ACC112 (cell line): ENCODE results near the gene FGD5.
"Not testable (repeated sequence)": the region's sequence is repeated elsewhere in the genome, so short reads cannot be mapped to it uniquely, and the experiment has no call there.

Source experiments
- H2AFZ ChIP-seq: fragments of 200-600 bp; sonication (generic); one replicate; pipeline ENCODE4 v1.6.0; 2017; ENCODE audit warnings: antibody characterized with exemption, low read length; ENCODE audit not compliant: unreplicated experiment
- H3K27ac ChIP-seq: fragments of 200-600 bp; sonication (generic); 2 replicates; pipeline ENCODE4 v1.5.1; 2014; ENCODE audit warnings: low read depth, mild to moderate bottlenecking, antibody characterized with exemption, low read length, moderate library complexity
- H3K27me3 ChIP-seq: fragments of 200-600 bp; sonication (generic); 2 replicates; pipeline ENCODE4 v1.6.1; 2014; ENCODE audit warnings: mild to moderate bottlenecking, antibody characterized with exemption, low read length, moderate library complexity, mixed read lengths; ENCODE audit not compliant: insufficient read depth
- H3K36me3 ChIP-seq: fragments of 200-600 bp; sonication (generic); 2 replicates; pipeline ENCODE4 v1.6.1; 2016; ENCODE audit warnings: mild to moderate bottlenecking, antibody characterized with exemption, low read length, moderate library complexity, mixed read lengths; ENCODE audit not compliant: insufficient read depth
- H3K4me1 ChIP-seq: fragments of 200-600 bp; sonication (generic); one replicate; pipeline ENCODE4 v1.6.1; 2016; ENCODE audit warnings: low read length, mixed read lengths; ENCODE audit not compliant: insufficient read depth, unreplicated experiment, control insufficient read depth
- H3K4me3 ChIP-seq: fragments of 200-600 bp; sonication (generic); 2 replicates; pipeline ENCODE4 v1.5.1; 2014; ENCODE audit warnings: mild to moderate bottlenecking, low read depth, low read length
- H3K79me2 ChIP-seq: fragments of 200-600 bp; sonication (generic); one replicate; pipeline ENCODE4 v1.6.0; 2016; ENCODE audit warnings: low read length; ENCODE audit not compliant: control insufficient read depth, unreplicated experiment, insufficient read depth

FGD5 gene

GRCh38 chr3:14806641-14807263 lies 12.0 kb upstream of the FGD5 start:
- peaks cover 3% of the 10 kb centered on the region for H3K4me1 ChIP-seq
- no peak overlapping the region for H3K27ac ChIP-seq
- no peak overlapping the region for H2AFZ ChIP-seq
- H3K27me3 ChIP-seq: peaks cover 54% of the 10 kb centered on the region
- no peak overlapping the region for H3K4me3 ChIP-seq
- H3K36me3 ChIP-seq: no peaks in the 10 kb centered on the region
- no peaks in the 10 kb centered on the region for H3K79me2 ChIP-seq

GRCh38 chr3:14808025-14808424 lies 10.7 kb upstream of the FGD5 start:
- Histone ChIP-seq H3K4me1 (peaks cover 3% of the 10 kb centered on the region), H3K79me2 (no peaks in the 10 kb centered on the region), H2AFZ (no peak overlapping the region), H3K27ac (no peak overlapping the region), H3K36me3 (no peaks in the 10 kb centered on the region), H3K27me3 (peaks cover 57% of the 10 kb centered on the region), H3K4me3 (no peak overlapping the region)

- H2AFZ ChIP-seq: no peak overlapping the region
- peaks cover 3% of the 10 kb centered on the region for H3K4me1 ChIP-seq
- no peak overlapping the region for H3K4me3 ChIP-seq
- H3K36me3 ChIP-seq: no peaks in the 10 kb centered on the region
- no peak overlapping the region for H3K27ac ChIP-seq
- H3K27me3 ChIP-seq: peaks cover 60% of the 10 kb centered on the region
- no peaks in the 10 kb centered on the region for H3K79me2 ChIP-seq
Measured at GRCh38 chr3:14808502-14809266, 10.1 kb upstream of the FGD5 start.

GRCh38 chr3:14809611-14810010 lies 9.2 kb upstream of the FGD5 start:
- H3K4me1 ChIP-seq: not testable (repeated sequence)
- H3K27me3 ChIP-seq: peaks cover 69% of the 10 kb centered on the region

GRCh38 chr3:14810070-14810791 lies 8.5 kb upstream of the FGD5 start:
- Histone ChIP-seq H2AFZ (no peak overlapping the region), H3K4me1 (peaks cover 3% of the 10 kb centered on the region), H3K79me2 (no peaks in the 10 kb centered on the region), H3K27ac (no peak overlapping the region), H3K27me3 (peaks cover 76% of the 10 kb centered on the region), H3K36me3 (no peaks in the 10 kb centered on the region), H3K4me3 (no peak overlapping the region)

More at GRCh38 chr3:14809611-14810010, 9.2 kb upstream of the FGD5 start:
- H2AFZ ChIP-seq, H3K27ac ChIP-seq, H3K79me2 ChIP-seq, H3K4me3 ChIP-seq, H3K36me3 ChIP-seq: not testable (repeated sequence)

GRCh38 chr3:14810801-14811661 lies 7.7 kb upstream of the FGD5 start:
- Histone ChIP-seq H3K4me3 (peak overlapping the region; percentile 6; the same call in 1 of the 2 replicates), H3K79me2 (no peaks in the 10 kb centered on the region), H3K27me3 (peaks cover 82% of the 10 kb centered on the region)

GRCh38 chr3:14811684-14812083 lies 7.1 kb upstream of the FGD5 start:
- no peaks in the 10 kb centered on the region for H3K79me2 ChIP-seq
- no peak overlapping the region for H2AFZ ChIP-seq
- H3K4me3 ChIP-seq: peak overlapping the region; percentile 6; the same call in 1 of the 2 replicates
- no peaks in the 10 kb centered on the region for H3K4me1 ChIP-seq
- no peaks in the 10 kb centered on the region for H3K36me3 ChIP-seq
- no peak overlapping the region for H3K27ac ChIP-seq
- peaks cover 89% of the 10 kb centered on the region for H3K27me3 ChIP-seq

More at GRCh38 chr3:14810801-14811661, 7.7 kb upstream of the FGD5 start:
- H3K4me1 ChIP-seq: peaks cover 3% of the 10 kb centered on the region
- H3K27ac ChIP-seq: no peak overlapping the region
- no peaks in the 10 kb centered on the region for H3K36me3 ChIP-seq
- no peak overlapping the region for H2AFZ ChIP-seq

- no peaks in the 10 kb centered on the region for H3K36me3 ChIP-seq
- no peaks in the 10 kb centered on the region for H3K4me1 ChIP-seq
- no peak overlapping the region for H2AFZ ChIP-seq
- H3K27ac ChIP-seq: no peak overlapping the region
- no peaks in the 10 kb centered on the region for H3K79me2 ChIP-seq
- H3K27me3 ChIP-seq: peaks cover 92% of the 10 kb centered on the region
- no peak overlapping the region for H3K4me3 ChIP-seq
Measured at GRCh38 chr3:14812196-14812790, 6.5 kb upstream of the FGD5 start.

GRCh38 chr3:14814411-14814871 lies 4.3 kb upstream of the FGD5 start:
- no peaks in the 10 kb centered on the region for H3K79me2 ChIP-seq
- peaks cover 81% of the 10 kb centered on the region for H3K27me3 ChIP-seq
- H3K27ac ChIP-seq: no peak overlapping the region
- H3K4me1 ChIP-seq: no peaks in the 10 kb centered on the region
- H3K4me3 ChIP-seq: no peak overlapping the region
- no peaks in the 10 kb centered on the region for H3K36me3 ChIP-seq
- H2AFZ ChIP-seq: no peak overlapping the region

GRCh38 chr3:14816359-14816758 lies 2.4 kb upstream of the FGD5 start:
- Histone ChIP-seq H3K4me3 (no peak overlapping the region), H3K27ac (no peak overlapping the region), H2AFZ (no peak overlapping the region), H3K4me1 (no peaks in the 10 kb centered on the region), H3K36me3 (no peaks in the 10 kb centered on the region), H3K27me3 (peaks cover 71% of the 10 kb centered on the region), H3K79me2 (no peaks in the 10 kb centered on the region)
